Hematopoietic multipotent progenitor cell treated with erythropoietin and hydrocortisone succinate and interleukin-3 and kit ligand, for 8 days (in vitro differentiated cells): ENCODE measurements around the gene RGS13.

ENCODE experiments used
- DNase-seq: peaks from one replicate; pipeline ENCODE4 v3.0.0-alpha.2; 2015

Gene RGS13

DNA sequence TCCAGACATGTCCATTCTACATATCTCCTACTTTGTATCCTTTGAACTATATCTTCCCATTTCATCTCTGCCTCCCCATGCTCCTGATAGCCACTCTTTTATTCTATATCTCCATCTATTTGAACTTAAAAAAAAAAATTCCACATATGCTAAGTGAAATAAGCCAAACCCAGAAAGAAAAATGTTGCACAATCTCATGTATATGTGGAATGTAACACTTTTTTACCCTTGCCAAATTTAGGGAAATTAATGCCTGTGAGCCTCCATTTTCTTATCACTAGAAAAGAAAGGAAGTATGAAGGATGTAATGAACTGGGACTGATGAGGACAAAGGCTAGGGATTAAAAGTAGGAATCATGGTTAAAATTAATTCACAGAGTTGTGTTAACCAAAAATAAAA, 53.5 kb downstream of the RGS13 start:
- no peak for DNase-seq

- no peak for DNase-seq
Measured at GRCh38 chr1:192691041-192691440, 55.1 kb downstream of the RGS13 start.

GRCh38 chr1:192696082-192696481, 60.1 kb downstream of the RGS13 start:
- no peak for DNase-seq

- DNase-seq = no peak
Measured at GRCh38 chr1:192697771-192698170, 61.8 kb downstream of the RGS13 start.

- no peak for DNase-seq
Measured at GRCh38 chr1:192698731-192699130, 62.8 kb downstream of the RGS13 start.

DNA sequence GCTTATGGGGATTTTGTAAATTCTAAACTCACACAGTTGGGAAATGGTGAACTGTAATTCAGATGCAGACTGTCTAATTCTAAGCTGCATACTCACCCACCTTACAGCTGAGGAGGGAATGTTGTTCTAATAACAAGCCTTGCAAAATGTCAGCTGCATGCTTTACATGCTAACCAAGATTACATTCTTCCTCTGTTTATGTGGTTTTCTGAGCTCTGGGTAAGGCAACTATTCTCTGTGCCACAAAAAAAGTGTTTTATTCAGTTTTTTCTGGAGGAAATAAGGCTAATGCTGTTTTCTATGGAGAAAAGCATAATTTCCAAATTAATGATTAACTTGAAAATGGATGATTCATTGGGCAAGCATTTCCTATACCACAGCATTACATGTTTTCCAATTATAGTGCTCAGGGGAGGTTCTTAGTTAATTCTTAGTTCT, 64.9 kb downstream of the RGS13 start:
- DNase-seq = no peak

DNA sequence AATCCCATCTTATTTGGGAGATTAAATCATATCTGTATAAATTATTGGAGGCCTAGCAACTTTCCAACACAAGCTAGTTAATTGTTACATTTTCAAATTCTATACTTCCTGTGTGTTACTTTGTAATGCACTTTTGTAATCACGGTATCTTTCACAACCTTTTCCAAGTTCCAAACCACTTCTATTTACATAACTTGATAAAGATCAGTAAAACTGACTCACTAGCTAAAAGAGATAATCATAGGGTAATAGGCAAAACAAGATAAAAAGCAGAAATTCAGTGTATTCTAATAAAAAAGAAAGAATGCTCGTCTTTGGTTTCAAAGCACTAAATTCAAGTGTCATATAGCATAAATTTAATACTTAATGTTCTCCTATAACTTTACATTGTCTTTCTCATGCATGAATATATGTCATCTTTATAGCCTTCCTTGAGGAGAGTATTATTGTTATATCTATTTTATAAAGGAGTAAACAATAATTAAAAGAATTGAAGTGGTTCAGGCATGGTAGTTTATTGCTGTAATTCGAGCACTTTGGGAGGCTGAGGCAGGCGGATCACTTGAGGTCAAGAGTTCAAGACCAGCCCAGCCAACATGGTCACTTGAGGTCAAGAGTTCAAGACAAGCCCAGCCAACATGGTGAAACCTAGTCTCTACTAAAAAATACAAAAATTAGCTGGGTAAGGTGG, 66.4 kb downstream of the RGS13 start:
- DNase-seq = peak; percentile 7

DNA sequence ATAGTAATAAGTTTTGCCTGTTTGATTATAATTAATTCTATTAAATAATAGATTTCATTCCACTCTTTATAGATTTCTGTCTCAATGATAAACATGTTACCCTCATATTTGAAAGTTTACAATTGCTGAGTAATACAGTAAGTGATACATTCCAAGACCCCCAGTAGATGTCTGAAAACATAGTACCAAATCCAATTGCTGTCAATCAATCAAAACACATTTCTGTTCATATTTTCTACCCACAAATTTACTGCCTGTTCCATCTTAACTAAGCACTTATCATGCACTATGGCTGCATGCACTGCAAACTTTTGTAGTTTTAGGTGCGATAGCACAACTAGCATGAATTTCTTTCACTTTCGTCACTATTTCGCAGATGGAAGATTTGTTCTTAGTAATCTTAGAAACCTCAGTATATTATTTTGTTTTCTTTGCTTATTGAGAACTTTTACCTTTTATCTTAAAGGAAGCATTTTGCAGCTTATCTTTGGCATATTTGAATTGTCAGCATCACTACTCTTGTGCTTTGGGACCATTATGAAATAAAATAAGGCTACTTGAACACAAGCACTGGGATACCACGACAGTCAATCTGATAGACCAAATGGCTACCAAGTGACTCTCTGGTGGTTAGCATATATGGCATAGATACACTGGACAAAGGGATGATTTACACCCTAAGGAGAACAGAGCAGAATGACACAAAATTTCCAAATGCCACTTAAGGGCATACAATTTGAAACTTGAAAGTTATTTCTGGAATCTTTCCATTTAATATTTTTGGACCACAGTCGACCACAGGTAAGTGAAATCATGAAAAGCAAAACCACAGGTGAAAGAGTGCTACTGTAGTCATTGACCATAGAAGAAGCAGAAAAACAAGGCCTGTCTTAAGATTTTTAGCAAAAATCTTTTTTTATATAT, 67.6 kb downstream of the RGS13 start:
- DNase-seq = no peak

DNA sequence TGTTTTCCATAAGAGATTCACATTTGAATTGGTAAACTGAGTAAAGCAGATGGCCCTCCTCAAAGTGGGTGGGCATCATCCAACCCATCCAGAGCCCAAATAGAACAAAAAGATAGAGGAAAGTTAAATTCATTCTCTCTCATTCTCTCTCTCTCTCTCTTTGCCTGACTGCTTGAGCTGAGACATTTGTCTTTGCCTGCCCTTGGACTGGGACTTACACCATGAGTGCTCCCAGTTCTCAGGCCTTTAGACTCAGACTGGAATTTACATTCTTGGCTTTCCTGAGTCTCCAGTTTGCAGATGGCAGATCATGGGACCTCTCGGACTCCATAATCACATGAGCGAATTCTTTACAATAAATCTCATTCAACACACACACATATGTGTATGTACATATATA, 69.6 kb downstream of the RGS13 start:
- no peak for DNase-seq

DNA sequence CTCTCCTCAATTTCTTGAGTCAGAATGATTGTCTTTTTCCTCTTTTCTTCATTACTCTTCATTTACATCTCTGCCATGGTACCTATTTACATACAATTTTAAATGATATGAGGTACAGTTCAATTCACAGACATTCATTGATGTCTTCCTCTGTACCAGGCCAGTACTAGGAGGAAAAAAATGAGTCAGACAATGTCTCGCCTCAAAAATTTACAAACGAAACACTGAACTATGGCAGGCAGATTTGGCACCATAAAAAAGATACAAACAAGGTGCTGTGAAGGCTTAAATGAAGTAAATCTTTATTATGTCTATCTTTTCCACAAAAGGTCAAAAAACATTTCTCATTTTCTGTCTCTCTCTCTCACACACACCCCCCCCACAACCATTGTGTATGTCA, 71.0 kb downstream of the RGS13 start:
- no peak for DNase-seq

DNA sequence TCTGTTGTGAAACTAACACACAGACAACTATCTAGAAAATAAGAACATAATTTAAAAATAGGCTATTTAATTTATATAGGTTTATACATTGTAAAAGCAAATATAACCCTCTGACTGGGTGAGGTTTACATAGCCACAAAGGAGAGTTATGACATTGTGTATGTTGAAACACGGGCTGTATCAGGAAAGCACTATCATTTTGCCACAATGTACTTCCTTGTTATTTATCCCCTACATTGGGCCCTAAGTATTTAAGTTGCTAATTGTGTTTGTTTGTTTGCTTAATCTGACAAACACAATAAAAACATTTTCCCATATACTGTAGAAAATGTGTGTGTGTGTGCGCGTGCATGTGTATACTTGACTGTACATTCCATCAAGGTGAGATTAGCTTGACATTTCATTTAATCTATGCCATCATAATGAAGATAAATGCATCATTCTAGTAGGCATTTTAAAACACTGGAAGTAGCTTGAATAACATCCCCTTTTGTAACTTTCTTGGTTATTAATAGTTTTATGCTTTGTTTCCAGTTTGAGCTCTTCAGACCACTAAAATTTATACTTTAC, 72.1 kb downstream of the RGS13 start:
- no peak for DNase-seq

GRCh38 chr1:192709544-192709943, 73.6 kb downstream of the RGS13 start:
- DNase-seq = no peak
